Tibial nerve (tissue), 4 donors: ENCODE data around the gene PEX1.
"Not testable (repeated sequence)": the region's sequence is repeated elsewhere in the genome, so short reads cannot be mapped to it uniquely, and the experiment has no call there.

Experiments
- EP300 ChIP-seq, 2 donors: sonication (generic); formaldehyde crosslinking; IDR thresholded peaks; one replicate each; pipeline ENCODE4 v1.6.1; 2017; ENCODE audit warnings: antibody characterized with exemption in 2 of 2, mild to moderate bottlenecking in 1 of 2
- POLR2A ChIP-seq, 2 donors: fragments of 450-650 bp; IDR thresholded peaks; one replicate each; pipeline ENCODE4 v1.6.1; 2017; ENCODE audit warnings: antibody characterized with exemption in 2 of 2, mild to moderate bottlenecking in 2 of 2, moderate library complexity in 2 of 2
- TF ChIP-seq, protein P1 (sequence below), 5 experiments: fragments of 200-600 bp in 3 of 5; fragments of 450-650 bp in 2 of 5; sonication (generic) in 3 of 5; IDR thresholded peaks; one replicate each; pipeline ENCODE4 v1.5.1; 2016 to 2019; ENCODE audit warnings: antibody characterized with exemption in 5 of 5, mild to moderate bottlenecking in 3 of 5, moderate library complexity in 2 of 5

DNA sequence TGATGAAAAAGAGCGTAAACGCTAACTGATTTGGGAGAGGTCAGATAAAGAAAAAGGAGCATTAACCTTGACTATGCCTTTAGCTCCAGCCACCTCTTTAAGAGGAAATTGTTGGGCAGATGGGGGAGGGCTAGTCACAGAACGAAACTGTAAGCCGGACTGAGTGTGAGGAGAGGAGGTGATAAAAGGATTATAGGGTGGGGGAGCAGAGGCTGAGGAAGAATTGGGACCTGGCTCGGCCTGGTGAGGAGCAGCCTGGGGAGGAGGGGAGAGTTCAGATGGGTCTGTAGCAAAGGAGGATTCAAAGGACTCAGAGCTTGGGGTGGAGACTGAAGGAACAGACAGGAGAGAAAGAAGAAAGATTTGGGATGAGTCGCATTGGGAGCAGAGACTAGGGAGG lies 44.7 kb downstream of the PEX1 start:
- TF ChIP-seq POLR2A, EP300 (IDR thresholded peaks at IDR 0.05): not testable (repeated sequence)
- TF ChIP-seq, protein P1, sequence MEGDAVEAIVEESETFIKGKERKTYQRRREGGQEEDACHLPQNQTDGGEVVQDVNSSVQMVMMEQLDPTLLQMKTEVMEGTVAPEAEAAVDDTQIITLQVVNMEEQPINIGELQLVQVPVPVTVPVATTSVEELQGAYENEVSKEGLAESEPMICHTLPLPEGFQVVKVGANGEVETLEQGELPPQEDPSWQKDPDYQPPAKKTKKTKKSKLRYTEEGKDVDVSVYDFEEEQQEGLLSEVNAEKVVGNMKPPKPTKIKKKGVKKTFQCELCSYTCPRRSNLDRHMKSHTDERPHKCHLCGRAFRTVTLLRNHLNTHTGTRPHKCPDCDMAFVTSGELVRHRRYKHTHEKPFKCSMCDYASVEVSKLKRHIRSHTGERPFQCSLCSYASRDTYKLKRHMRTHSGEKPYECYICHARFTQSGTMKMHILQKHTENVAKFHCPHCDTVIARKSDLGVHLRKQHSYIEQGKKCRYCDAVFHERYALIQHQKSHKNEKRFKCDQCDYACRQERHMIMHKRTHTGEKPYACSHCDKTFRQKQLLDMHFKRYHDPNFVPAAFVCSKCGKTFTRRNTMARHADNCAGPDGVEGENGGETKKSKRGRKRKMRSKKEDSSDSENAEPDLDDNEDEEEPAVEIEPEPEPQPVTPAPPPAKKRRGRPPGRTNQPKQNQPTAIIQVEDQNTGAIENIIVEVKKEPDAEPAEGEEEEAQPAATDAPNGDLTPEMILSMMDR (IDR thresholded peaks at IDR 0.05), result not testable (repeated sequence)
